Mucosa of rectum (tissue), 2 donors: Measurements from ENCODE around the gene PTPA.
"Not testable (repeated sequence)": the region's sequence is repeated elsewhere in the genome, so short reads cannot be mapped to it uniquely, and the experiment has no call there.

ENCODE experiments used
- H3K27ac ChIP-seq, 2 donors: one replicate each; pipeline ENCODE4 v1.7.0; 2013; ENCODE audit warnings: inconsistent platforms in 2 of 2, low read depth in 2 of 2, low read length in 2 of 2
- H3K27me3 ChIP-seq, 2 donors: one replicate each; pipeline ENCODE4 v1.7.0; 2013; ENCODE audit warnings: low read length in 2 of 2; ENCODE audit not compliant: control insufficient read depth in 2 of 2, insufficient read depth in 2 of 2
- H3K36me3 ChIP-seq, 2 donors: one replicate each; pipeline ENCODE4 v1.7.0; 2013; ENCODE audit warnings: low read length in 2 of 2; ENCODE audit not compliant: control insufficient read depth in 2 of 2, insufficient read depth in 2 of 2
- H3K4me1 ChIP-seq, 2 donors: one replicate each; pipeline ENCODE4 v1.7.0; 2013; ENCODE audit warnings: low read length in 2 of 2, mild to moderate bottlenecking in 1 of 2; ENCODE audit not compliant: control insufficient read depth in 2 of 2, insufficient read depth in 2 of 2
- H3K4me3 ChIP-seq, 2 donors: one replicate each; pipeline ENCODE4 v1.7.0; 2013; ENCODE audit warnings: low read length in 2 of 2
- H3K9ac ChIP-seq, 2 donors: one replicate each; pipeline ENCODE4 v1.7.0; 2013; ENCODE audit warnings: low read length in 2 of 2, low read depth in 1 of 2, mild to moderate bottlenecking in 1 of 2
- H3K9me3 ChIP-seq, 2 donors: one replicate each; pipeline ENCODE4 v1.7.0; 2013; ENCODE audit warnings: low read length in 2 of 2; ENCODE audit not compliant: control insufficient read depth in 2 of 2
- donor health status: healthy.
- donor health status: Normal muscosa, but diverticular disease.

PTPA gene

DNA sequence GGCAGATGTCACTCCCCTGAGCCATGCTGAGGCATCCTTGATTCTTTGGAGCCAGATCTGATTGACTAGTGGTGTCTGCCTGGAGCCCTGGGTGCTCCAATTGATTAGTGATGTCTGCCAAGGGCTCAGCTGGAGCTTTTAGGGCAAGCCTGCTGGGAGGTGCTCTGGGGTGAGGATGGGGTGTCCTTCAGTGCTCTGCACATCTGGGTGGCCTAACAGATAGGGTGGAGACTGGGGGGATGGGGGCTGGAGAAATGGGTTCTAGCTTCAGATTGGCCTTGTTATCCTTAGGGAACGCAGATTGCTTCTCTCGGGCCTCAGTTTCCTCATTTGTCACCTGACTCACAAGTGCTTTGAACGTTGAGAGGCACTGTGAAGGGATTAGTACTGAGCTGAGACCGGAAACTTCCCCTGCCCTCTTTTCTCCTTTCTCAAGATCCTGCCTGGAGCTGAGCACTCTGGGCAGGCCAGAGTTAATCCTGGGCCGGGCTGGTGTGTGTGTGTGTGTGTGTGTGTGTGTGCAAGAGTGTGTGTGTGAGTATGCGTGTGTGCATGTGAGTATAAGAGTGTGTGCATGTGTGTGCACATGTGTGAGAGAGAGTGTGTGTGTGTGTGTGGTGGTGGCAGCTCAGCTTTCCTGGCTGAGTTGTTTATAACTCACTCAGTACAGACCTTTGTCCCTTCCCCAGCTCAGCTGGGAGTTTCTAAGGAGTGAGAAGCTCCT lies 72.4 kb downstream of the PTPA start:
- no peaks in the 10 kb centered on the region for H3K36me3 ChIP-seq
- H3K4me1 ChIP-seq = peaks cover 44 to 57% of the 10 kb centered on the region in 2 donors
- H3K9ac ChIP-seq = peak overlapping the region; percentile 47 to 52
- H3K9me3 ChIP-seq = no peaks in the 10 kb centered on the region
- no peaks in the 10 kb centered on the region for H3K27me3 ChIP-seq
- H3K4me3 ChIP-seq = peak overlapping the region; percentile 19 to 41
- peak overlapping the region; percentile 72 to 77 for H3K27ac ChIP-seq

DNA sequence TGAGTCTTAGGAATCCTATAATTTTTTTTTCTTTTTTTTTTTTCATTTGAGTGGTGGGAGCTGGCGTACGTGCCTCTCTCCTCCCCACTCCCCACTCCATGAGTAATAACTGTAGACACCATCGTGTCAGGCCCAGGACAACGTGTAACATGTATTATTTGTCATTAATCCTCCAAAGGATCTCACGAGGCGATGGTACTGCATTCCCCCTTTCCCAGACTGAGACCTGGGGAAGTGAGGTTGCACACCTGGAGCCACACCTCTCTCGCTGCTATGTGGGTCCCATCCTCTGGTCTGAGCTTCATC lies 73.0 kb downstream of the PTPA start:
- Histone ChIP-seq H3K27ac (peak overlapping the region; percentile 65 to 72), H3K36me3 (no peaks in the 10 kb centered on the region), H3K4me3 (peak overlapping the region; percentile 6 to 41), H3K4me1 (peaks cover 39 to 53% of the 10 kb centered on the region in 2 donors), H3K27me3 (no peaks in the 10 kb centered on the region), H3K9ac (peak overlapping the region; percentile 52 to 54), H3K9me3 (no peaks in the 10 kb centered on the region)

DNA sequence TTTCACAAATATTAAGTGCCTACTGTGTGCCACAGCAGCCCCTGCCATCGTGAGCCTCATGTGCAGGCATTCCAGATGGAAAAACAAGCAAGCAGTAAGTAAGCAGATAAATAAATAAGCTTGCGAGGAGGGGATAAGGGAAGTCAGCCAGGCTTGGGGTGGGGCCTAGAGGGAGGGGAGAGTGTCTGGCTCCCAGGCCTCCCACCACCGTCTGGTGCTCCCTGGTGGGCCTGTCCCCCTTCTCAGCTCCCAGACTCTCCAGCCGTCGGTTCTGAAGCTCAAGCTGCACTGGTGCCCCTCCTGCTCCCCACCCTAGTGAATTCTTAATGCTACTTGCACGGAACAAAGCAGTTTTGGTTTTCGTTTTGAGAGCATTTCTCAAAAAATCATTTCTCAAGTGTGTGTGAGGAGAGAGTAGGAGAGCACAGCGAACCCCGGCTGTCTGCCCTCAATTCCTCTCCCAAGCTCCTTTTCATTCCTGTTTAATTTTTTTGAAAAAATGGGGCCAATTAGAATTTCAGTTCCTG lies 73.4 kb downstream of the PTPA start:
- no peaks in the 10 kb centered on the region for H3K36me3 ChIP-seq
- no peaks in the 10 kb centered on the region for H3K9me3 ChIP-seq
- H3K27me3 ChIP-seq = no peaks in the 10 kb centered on the region
- peak overlapping the region; percentile 65 to 72 for H3K27ac ChIP-seq
- H3K4me3 ChIP-seq = peak overlapping the region; percentile 6 to 41
- peak overlapping the region; percentile 52 to 54 for H3K9ac ChIP-seq
- peaks cover 36 to 48% of the 10 kb centered on the region in 2 donors for H3K4me1 ChIP-seq

GRCh38 chr9:129185402-129185801 lies 74.2 kb downstream of the PTPA start:
- H3K27me3 ChIP-seq = no peaks in the 10 kb centered on the region
- H3K27ac ChIP-seq = no peak overlapping the region
- no peaks in the 10 kb centered on the region for H3K36me3 ChIP-seq
- peaks cover 36 to 45% of the 10 kb centered on the region in 2 donors for H3K4me1 ChIP-seq
- H3K9me3 ChIP-seq = no peaks in the 10 kb centered on the region
- no peak overlapping the region for H3K9ac ChIP-seq
- no peak overlapping the region for H3K4me3 ChIP-seq

- H3K27me3 ChIP-seq = no peaks in the 10 kb centered on the region
- H3K27ac ChIP-seq = no peak overlapping the region
- no peak overlapping the region for H3K9ac ChIP-seq
- no peaks in the 10 kb centered on the region for H3K36me3 ChIP-seq
- H3K9me3 ChIP-seq = no peaks in the 10 kb centered on the region
- no peak overlapping the region for H3K4me3 ChIP-seq
- peaks cover 30 to 39% of the 10 kb centered on the region in 2 donors for H3K4me1 ChIP-seq
Measured at GRCh38 chr9:129185991-129186390, 74.8 kb downstream of the PTPA start.

- Histone ChIP-seq H3K27me3 (no peaks in the 10 kb centered on the region), H3K27ac (no peak overlapping the region), H3K36me3 (no peaks in the 10 kb centered on the region), H3K4me1 (peaks cover 24 to 29% of the 10 kb centered on the region in 2 donors), H3K4me3 (no peak overlapping the region), H3K9me3 (no peaks in the 10 kb centered on the region), H3K9ac (no peak overlapping the region)
Measured at GRCh38 chr9:129187042-129187441, 75.8 kb downstream of the PTPA start.

DNA sequence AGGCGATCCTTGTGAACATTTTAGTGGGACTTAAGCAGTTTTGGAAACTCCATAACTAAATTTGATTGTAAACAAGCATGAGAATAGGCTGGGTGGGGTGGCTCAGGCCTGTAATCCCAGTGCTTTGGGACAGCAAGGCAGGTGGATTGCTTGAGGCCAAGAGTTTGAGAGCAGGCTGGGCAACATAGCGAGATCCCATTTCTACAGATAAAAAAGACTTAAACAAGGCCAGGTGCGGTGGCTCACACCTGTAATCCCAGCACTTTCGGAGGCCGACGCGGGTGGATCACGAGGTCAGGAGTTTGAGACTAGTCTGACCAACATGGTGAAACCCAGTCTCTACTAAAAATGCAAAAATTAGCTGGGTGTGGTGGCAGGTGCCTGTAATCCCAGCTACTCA lies 78.8 kb downstream of the PTPA start:
- not testable (repeated sequence) for H3K9me3 ChIP-seq, H3K9ac ChIP-seq

GRCh38 chr9:129191234-129191633 lies 80.0 kb downstream of the PTPA start:
- no peak overlapping the region for H3K4me3 ChIP-seq
- H3K27me3 ChIP-seq = peaks cover 0 to 3% of the 10 kb centered on the region in 2 donors
- H3K4me1 ChIP-seq = no peaks in the 10 kb centered on the region
- no peak overlapping the region for H3K27ac ChIP-seq
- H3K36me3 ChIP-seq = no peaks in the 10 kb centered on the region
- no peaks in the 10 kb centered on the region for H3K9me3 ChIP-seq
- no peak overlapping the region for H3K9ac ChIP-seq

More for the DNA sequence above, 78.8 kb downstream of the PTPA start:
- H3K27ac ChIP-seq, H3K27me3 ChIP-seq, H3K4me3 ChIP-seq, H3K36me3 ChIP-seq, H3K4me1 ChIP-seq: not testable (repeated sequence)

GRCh38 chr9:129193655-129194054 lies 82.4 kb downstream of the PTPA start:
- H3K27ac ChIP-seq = no peak overlapping the region
- H3K4me3 ChIP-seq = no peak overlapping the region
- H3K9ac ChIP-seq = no peak overlapping the region
- peaks cover 4% of the 10 kb centered on the region in 2 donors for H3K4me1 ChIP-seq
- no peaks in the 10 kb centered on the region for H3K36me3 ChIP-seq
- peaks cover 0 to 3% of the 10 kb centered on the region in 2 donors for H3K27me3 ChIP-seq
- H3K9me3 ChIP-seq = no peaks in the 10 kb centered on the region

DNA sequence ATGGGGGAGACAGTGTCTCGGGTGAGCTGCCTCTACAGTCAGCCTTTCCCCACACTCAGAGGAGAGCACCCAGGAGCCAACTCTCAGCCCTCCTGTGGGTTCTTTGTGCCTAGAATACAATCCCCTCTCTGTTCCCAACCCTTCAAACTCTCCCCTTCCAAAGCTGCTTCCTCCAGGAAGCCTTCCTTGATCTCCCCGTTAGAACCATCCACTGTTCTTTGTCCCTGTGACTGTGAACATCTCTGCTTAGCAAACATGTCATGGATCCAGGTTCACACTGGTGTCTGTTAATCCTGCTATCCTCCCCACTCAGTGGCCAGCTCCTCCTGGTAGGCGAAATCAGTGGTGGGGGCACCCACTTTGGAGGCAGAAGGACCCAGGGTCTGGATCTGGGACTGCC lies 83.0 kb downstream of the PTPA start:
- H3K4me3 ChIP-seq = no peak overlapping the region
- peaks cover 4% of the 10 kb centered on the region in 2 donors for H3K4me1 ChIP-seq
- no peaks in the 10 kb centered on the region for H3K9me3 ChIP-seq
- H3K27ac ChIP-seq = no peak overlapping the region
- H3K27me3 ChIP-seq = peaks cover 0 to 3% of the 10 kb centered on the region in 2 donors
- H3K36me3 ChIP-seq = no peaks in the 10 kb centered on the region
- no peak overlapping the region for H3K9ac ChIP-seq
